ENCODE measurements around the gene RTEL1. TPM values are rescaled to one million over a fixed set of nuclear protein-coding genes. Genes with fewer than 3 reads are reported as not detected.

Gene RTEL1
- total RNA-seq, 1 donor from 2014 or later, result 4.7 TPM

GRCh38 chr20:63688228-63689045 lies 30.3 kb downstream of the RTEL1 start:
- peaks cover 28 to 35% (median 32%) of the 10 kb centered on the region in 3 donors for H3K4me1 ChIP-seq (ENCODE audit: control insufficient read depth in 3 of 3, insufficient read depth in 3 of 3, low read length in 3 of 3)
- no peaks in the 10 kb centered on the region for H3K27me3 ChIP-seq (ENCODE audit: control insufficient read depth in 3 of 3, insufficient read depth in 3 of 3, low read length in 3 of 3)
- H3K9me3 ChIP-seq (ENCODE audit: control insufficient read depth in 3 of 3, low read length in 3 of 3), result no peaks in the 10 kb centered on the region
- H3K36me3 ChIP-seq (ENCODE audit: control insufficient read depth in 3 of 3, insufficient read depth in 3 of 3, low read length in 3 of 3), result no peaks in the 10 kb centered on the region
- no peak overlapping the region for H3K4me3 ChIP-seq (ENCODE audit: low read length in 3 of 3)
- H3K27ac ChIP-seq (ENCODE audit: low read depth, low read length), result peak overlapping the region; percentile 93
- H3K9ac ChIP-seq (ENCODE audit: low read depth in 1 of 3, low read length in 3 of 3), result peak overlapping the region in 1 of 3 donors; percentile 57

GRCh38 chr20:63689046-63690002 lies 31.2 kb downstream of the RTEL1 start:
- H3K27ac ChIP-seq (ENCODE audit: low read depth, low read length), result no peak overlapping the region
- H3K4me3 ChIP-seq (ENCODE audit: low read length in 3 of 3), result no peak overlapping the region
- H3K36me3 ChIP-seq (ENCODE audit: control insufficient read depth in 3 of 3, insufficient read depth in 3 of 3, low read length in 3 of 3), result peaks cover 4 to 6% (median 5%) of the 10 kb centered on the region in 3 donors
- H3K27me3 ChIP-seq (ENCODE audit: control insufficient read depth in 3 of 3, insufficient read depth in 3 of 3, low read length in 3 of 3), result no peaks in the 10 kb centered on the region
- no peaks in the 10 kb centered on the region for H3K9me3 ChIP-seq (ENCODE audit: control insufficient read depth in 3 of 3, low read length in 3 of 3)
- H3K9ac ChIP-seq (ENCODE audit: low read depth in 1 of 3, low read length in 3 of 3), result no peak overlapping the region
- H3K4me1 ChIP-seq (ENCODE audit: control insufficient read depth in 3 of 3, insufficient read depth in 3 of 3, low read length in 3 of 3), result peaks cover 28 to 35% (median 32%) of the 10 kb centered on the region in 3 donors

- no peak overlapping the region for H3K9ac ChIP-seq (ENCODE audit: low read depth in 1 of 3, low read length in 3 of 3)
- no peak overlapping the region for H3K4me3 ChIP-seq (ENCODE audit: low read length in 3 of 3)
- no peaks in the 10 kb centered on the region for H3K9me3 ChIP-seq (ENCODE audit: control insufficient read depth in 3 of 3, low read length in 3 of 3)
- H3K27me3 ChIP-seq (ENCODE audit: control insufficient read depth in 3 of 3, insufficient read depth in 3 of 3, low read length in 3 of 3), result no peaks in the 10 kb centered on the region
- peaks cover 28 to 34% (median 32%) of the 10 kb centered on the region in 3 donors for H3K4me1 ChIP-seq (ENCODE audit: control insufficient read depth in 3 of 3, insufficient read depth in 3 of 3, low read length in 3 of 3)
- peaks cover 4 to 10% (median 7%) of the 10 kb centered on the region in 3 donors for H3K36me3 ChIP-seq (ENCODE audit: control insufficient read depth in 3 of 3, insufficient read depth in 3 of 3, low read length in 3 of 3)
- H3K27ac ChIP-seq (ENCODE audit: low read depth, low read length), result no peak overlapping the region
Measured at GRCh38 chr20:63690003-63690897, 32.1 kb downstream of the RTEL1 start.

GRCh38 chr20:63690898-63691710 lies 33.0 kb downstream of the RTEL1 start:
- Histone ChIP-seq H3K9me3 (ENCODE audit: control insufficient read depth in 3 of 3, low read length in 3 of 3) (no peaks in the 10 kb centered on the region), H3K36me3 (ENCODE audit: control insufficient read depth in 3 of 3, insufficient read depth in 3 of 3, low read length in 3 of 3) (peaks cover 4 to 11% (median 10%) of the 10 kb centered on the region in 3 donors), H3K4me3 (ENCODE audit: low read length in 3 of 3) (no peak overlapping the region), H3K4me1 (ENCODE audit: control insufficient read depth in 3 of 3, insufficient read depth in 3 of 3, low read length in 3 of 3) (peaks cover 24 to 34% (median 32%) of the 10 kb centered on the region in 3 donors), H3K27me3 (ENCODE audit: control insufficient read depth in 3 of 3, insufficient read depth in 3 of 3, low read length in 3 of 3) (no peaks in the 10 kb centered on the region), H3K9ac (ENCODE audit: low read depth in 1 of 3, low read length in 3 of 3) (no peak overlapping the region), H3K27ac (ENCODE audit: low read depth, low read length) (no peak overlapping the region)

- Histone ChIP-seq H3K9ac (ENCODE audit: low read depth in 1 of 3, low read length in 3 of 3) (no peak overlapping the region), H3K4me1 (ENCODE audit: control insufficient read depth in 3 of 3, insufficient read depth in 3 of 3, low read length in 3 of 3) (peaks cover 20 to 33% (median 32%) of the 10 kb centered on the region in 3 donors), H3K27ac (ENCODE audit: low read depth, low read length) (no peak overlapping the region), H3K4me3 (ENCODE audit: low read length in 3 of 3) (no peak overlapping the region), H3K36me3 (ENCODE audit: control insufficient read depth in 3 of 3, insufficient read depth in 3 of 3, low read length in 3 of 3) (peaks cover 4 to 11% (median 10%) of the 10 kb centered on the region in 3 donors), H3K27me3 (ENCODE audit: control insufficient read depth in 3 of 3, insufficient read depth in 3 of 3, low read length in 3 of 3) (no peaks in the 10 kb centered on the region), H3K9me3 (ENCODE audit: control insufficient read depth in 3 of 3, low read length in 3 of 3) (no peaks in the 10 kb centered on the region)
Measured at GRCh38 chr20:63691711-63692435, 33.8 kb downstream of the RTEL1 start.

GRCh38 chr20:63692436-63693082 lies 34.4 kb downstream of the RTEL1 start:
- H3K36me3 ChIP-seq (ENCODE audit: control insufficient read depth in 3 of 3, insufficient read depth in 3 of 3, low read length in 3 of 3), result peaks cover 4 to 11% (median 10%) of the 10 kb centered on the region in 3 donors
- peaks cover 20 to 33% (median 32%) of the 10 kb centered on the region in 3 donors for H3K4me1 ChIP-seq (ENCODE audit: control insufficient read depth in 3 of 3, insufficient read depth in 3 of 3, low read length in 3 of 3)
- no peak overlapping the region for H3K9ac ChIP-seq (ENCODE audit: low read depth in 1 of 3, low read length in 3 of 3)
- H3K27me3 ChIP-seq (ENCODE audit: control insufficient read depth in 3 of 3, insufficient read depth in 3 of 3, low read length in 3 of 3), result no peaks in the 10 kb centered on the region
- H3K9me3 ChIP-seq (ENCODE audit: control insufficient read depth in 3 of 3, low read length in 3 of 3), result no peaks in the 10 kb centered on the region
- no peak overlapping the region for H3K27ac ChIP-seq (ENCODE audit: low read depth, low read length)
- H3K4me3 ChIP-seq (ENCODE audit: low read length in 3 of 3), result no peak overlapping the region

- Histone ChIP-seq H3K36me3 (ENCODE audit: control insufficient read depth in 3 of 3, insufficient read depth in 3 of 3, low read length in 3 of 3) (peaks cover 4 to 11% (median 10%) of the 10 kb centered on the region in 3 donors), H3K4me1 (ENCODE audit: control insufficient read depth in 3 of 3, insufficient read depth in 3 of 3, low read length in 3 of 3) (peaks cover 20 to 33% (median 31%) of the 10 kb centered on the region in 3 donors), H3K4me3 (ENCODE audit: low read length in 3 of 3) (no peak overlapping the region), H3K27ac (ENCODE audit: low read depth, low read length) (no peak overlapping the region), H3K27me3 (ENCODE audit: control insufficient read depth in 3 of 3, insufficient read depth in 3 of 3, low read length in 3 of 3) (no peaks in the 10 kb centered on the region), H3K9ac (ENCODE audit: low read depth in 1 of 3, low read length in 3 of 3) (no peak overlapping the region), H3K9me3 (ENCODE audit: control insufficient read depth in 3 of 3, low read length in 3 of 3) (no peaks in the 10 kb centered on the region)
Measured at GRCh38 chr20:63693083-63693732, 35.1 kb downstream of the RTEL1 start.

All from skeletal muscle tissue (tissue), 4 donors.